Liver (tissue), 9 donors: ENCODE results near the gene RSAD2. TPM values are rescaled to one million over a fixed set of nuclear protein-coding genes. Genes with fewer than 3 reads are reported as not detected.

Source experiments
- DNase-seq: peaks from one replicate; pipeline ENCODE4 v3.0.0-alpha.2; 2017; ENCODE audit warnings: low spot score
- H3K27ac ChIP-seq, 2 donors: one replicate each; pipeline ENCODE4 v1.7.0; 2013; ENCODE audit warnings: inconsistent platforms in 2 of 2, low read length in 2 of 2, control low read depth in 1 of 2, low read depth in 1 of 2, mild to moderate bottlenecking in 1 of 2
- H3K27me3 ChIP-seq, 4 donors: one replicate each; pipeline versions ENCODE4 v1.6.1 to v1.7.0; 2013; ENCODE audit warnings: low read length in 3 of 4, inconsistent platforms in 1 of 4, mild to moderate bottlenecking in 1 of 4, moderate library complexity in 1 of 4; ENCODE audit not compliant: control insufficient read depth in 4 of 4, insufficient read depth in 4 of 4
- H3K36me3 ChIP-seq, 4 donors: one replicate each; pipeline versions ENCODE4 v1.6.1 to v1.7.0; 2013; ENCODE audit warnings: low read length in 3 of 4, mild to moderate bottlenecking in 3 of 4, low read depth in 1 of 4, moderate library complexity in 1 of 4; ENCODE audit not compliant: control insufficient read depth in 4 of 4, insufficient read depth in 3 of 4
- H3K4me1 ChIP-seq, 4 donors: one replicate each; pipeline versions ENCODE4 v1.6.1 to v1.7.0; 2013; ENCODE audit warnings: low read length in 3 of 4, mild to moderate bottlenecking in 3 of 4, moderate library complexity in 1 of 4; ENCODE audit not compliant: control insufficient read depth in 4 of 4, insufficient read depth in 4 of 4
- H3K4me3 ChIP-seq, 3 donors: one replicate each; pipeline versions ENCODE4 v1.6.1 to v1.7.0; 2013; ENCODE audit warnings: low read length in 3 of 3, control low read depth in 1 of 3, low read depth in 1 of 3, mild to moderate bottlenecking in 1 of 3
- H3K9ac ChIP-seq, 2 donors: one replicate each; pipeline ENCODE4 v1.7.0; 2013; ENCODE audit warnings: low read length in 2 of 2, mild to moderate bottlenecking in 2 of 2, moderate library complexity in 2 of 2, control low read depth in 1 of 2, low read depth in 1 of 2
- H3K9me3 ChIP-seq, 4 donors: one replicate each; pipeline versions ENCODE4 v1.6.1 to v1.7.0; 2013; ENCODE audit warnings: low read length in 3 of 4; ENCODE audit not compliant: control insufficient read depth in 4 of 4
- ATF3 ChIP-seq: IDR thresholded peaks from 2 replicates; pipeline ENCODE4 v1.6.1; 2016; ENCODE audit warnings: antibody characterized with exemption
- CTCF ChIP-seq: fragments of 150-350 bp; IDR thresholded peaks from 2 replicates; pipeline ENCODE4 v1.5.1; 2017; ENCODE audit warnings: improper control_type of control experiment, low read depth, low read length; ENCODE audit not compliant: missing input control
- EGR1 ChIP-seq, 2 donors: IDR thresholded peaks; 2 replicates each; pipeline ENCODE4 v1.6.1; 2016 to 2018; ENCODE audit warnings: antibody characterized with exemption in 2 of 2, low read depth in 2 of 2
- FOXA1 ChIP-seq: IDR thresholded peaks from 2 replicates; pipeline ENCODE4 v1.6.1; 2016; ENCODE audit warnings: antibody characterized with exemption
- FOXA2 ChIP-seq: IDR thresholded peaks from 2 replicates; pipeline ENCODE4 v1.6.1; 2016; ENCODE audit warnings: antibody characterized with exemption
- GABPA ChIP-seq, 2 donors: IDR thresholded peaks in 1 of 2; conservative IDR thresholded peaks in 1 of 2; 2 replicates each; pipeline ENCODE4 v1.6.1; 2016; ENCODE audit warnings: antibody characterized with exemption in 2 of 2, mild to moderate bottlenecking in 1 of 2, moderate library complexity in 1 of 2
- HNF4A ChIP-seq, 2 donors: conservative IDR thresholded peaks; 2 replicates each; pipeline ENCODE4 v1.6.1; 2016; ENCODE audit warnings: antibody characterized with exemption in 2 of 2, mild to moderate bottlenecking in 2 of 2
- HNF4G ChIP-seq: IDR thresholded peaks from 2 replicates; pipeline ENCODE4 v1.6.1; 2016; ENCODE audit warnings: antibody characterized with exemption
- JUND ChIP-seq, 2 donors: IDR thresholded peaks; 2 replicates each; pipeline ENCODE4 v1.6.1; 2016; ENCODE audit warnings: antibody characterized with exemption in 2 of 2
- NR2F2 ChIP-seq: IDR thresholded peaks from 2 replicates; pipeline ENCODE4 v1.6.1; 2016; ENCODE audit warnings: antibody characterized with exemption
- RAD21 ChIP-seq, 2 donors: IDR thresholded peaks; 2 replicates each; pipeline ENCODE4 v1.6.1; 2016; ENCODE audit warnings: antibody characterized with exemption in 2 of 2, mild to moderate bottlenecking in 2 of 2
- RXRA ChIP-seq, 2 donors: IDR thresholded peaks; 2 replicates each; pipeline ENCODE4 v1.6.1; 2017 to 2018; ENCODE audit warnings: antibody characterized with exemption in 2 of 2, mild to moderate bottlenecking in 1 of 2
- SP1 ChIP-seq: IDR thresholded peaks from 2 replicates; pipeline ENCODE4 v1.6.1; 2018; ENCODE audit warnings: antibody characterized with exemption, mild to moderate bottlenecking
- TAF1 ChIP-seq: conservative IDR thresholded peaks from 2 replicates; pipeline ENCODE4 v1.6.1; 2016; ENCODE audit warnings: antibody characterized with exemption, mild to moderate bottlenecking
- YY1 ChIP-seq: IDR thresholded peaks from 2 replicates; pipeline ENCODE4 v1.6.1; 2016; ENCODE audit warnings: antibody characterized with exemption, mild to moderate bottlenecking
- ZBTB33 ChIP-seq: IDR thresholded peaks from 2 replicates; pipeline ENCODE4 v1.6.1; 2016; ENCODE audit warnings: antibody characterized with exemption
- WGBS: extraction: QIAGEN DNeasy Blood & Tissue Kit; methylation state at CpG from one replicate; pipeline ENCODE4 v1.1.7; 2013; 5-methylcytosine and 5-hydroxymethylcytosine counted together
- polyA plus RNA-seq, 2 donors: library from polyadenylated mRNA; stranded (reverse) in 1 of 2; unstranded in 1 of 2; fragments of 200-250 nt in 1 of 2; fragments of >200 nt in 1 of 2; fragmentation: Nextera tagmentation in 1 of 2; extraction: Ambion mirVana in 1 of 2; gene quantifications; one replicate each; pipeline versions ENCODE4 v1.2.1 to v1.2.3, GENCODE V29; 2013 to 2015
- total RNA-seq, 2 donors: library from RNA; depleted of rRNA; stranded (reverse); fragments of >200 nt; gene quantifications; one replicate each; pipeline ENCODE4 v1.2.3, GENCODE V29; 2014
- TF ChIP-seq, protein P1 (sequence below): IDR thresholded peaks from 2 replicates; pipeline ENCODE4 v1.6.1; 2016; ENCODE audit warnings: antibody characterized with exemption
- donor health status: healthy.
- donor health status: healthy.
- donor health status: healthy.
- donor health status: healthy.
- donor health status: healthy.

RSAD2 gene
- total and polyA plus RNA-seq, 4 donors = 1.3 to 15.9 (median 1.9) TPM

GRCh38 chr2:6924924-6925409 is 47.4 kb downstream of the RSAD2 start (continued):
- TF ChIP-seq, protein P1, sequence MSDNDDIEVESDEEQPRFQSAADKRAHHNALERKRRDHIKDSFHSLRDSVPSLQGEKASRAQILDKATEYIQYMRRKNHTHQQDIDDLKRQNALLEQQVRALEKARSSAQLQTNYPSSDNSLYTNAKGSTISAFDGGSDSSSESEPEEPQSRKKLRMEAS = no peak

- Histone ChIP-seq H3K4me3 (no peak overlapping the region), H3K27me3 (no peaks in the 10 kb centered on the region), H3K9ac (no peak overlapping the region), H3K27ac (no peak overlapping the region), H3K36me3 (no peaks in the 10 kb centered on the region), H3K4me1 (peaks cover 0 to 5% (median 3%) of the 10 kb centered on the region in 4 donors), H3K9me3 (no peaks in the 10 kb centered on the region)
- no peak for DNase-seq
- 93% methylated on average over 14 of the region's 14 CpGs for WGBS
- TF ChIP-seq CTCF = no peak
- no peak for TF ChIP-seq YY1
- TF ChIP-seq TAF1 = no peak
These were observed 48.6 kb downstream of the RSAD2 start for GRCh38 chr2:6926071-6926732.

DNA sequence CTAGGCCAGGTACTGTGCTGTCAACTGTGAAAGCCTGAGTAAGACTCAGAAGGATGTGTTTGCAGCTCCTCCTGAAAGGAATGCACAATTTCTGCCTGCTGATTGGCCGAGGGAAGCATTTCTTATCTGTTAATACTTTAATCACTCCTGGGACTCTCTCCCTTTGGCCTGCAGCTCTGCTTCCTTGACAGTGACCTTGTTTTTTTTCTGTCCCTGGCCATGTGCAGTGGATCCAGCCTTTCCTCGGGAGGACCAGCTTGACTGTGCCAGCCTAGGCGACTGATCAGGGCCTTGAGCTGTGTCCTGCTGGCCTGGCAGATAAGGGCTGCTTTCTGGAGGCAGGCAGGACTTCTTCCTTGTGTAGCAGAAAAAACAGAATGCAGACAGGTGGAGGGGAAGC is 49.6 kb downstream of the RSAD2 start:
- TF ChIP-seq, protein P1 = no peak
- no peak for TF ChIP-seq EGR1 (IDR thresholded peaks at IDR 0.05; ENCODE audit: low read depth in 2 of 2)
- no peak for TF ChIP-seq ATF3
- TF ChIP-seq NR2F2 = no peak
- no peak for TF ChIP-seq ZBTB33
- TF ChIP-seq GABPA (IDR thresholded peaks at IDR 0.05 in 1 of 2, conservative IDR thresholded peaks at IDR 0.05 in 1 of 2) = no peak
- no peak for TF ChIP-seq RAD21 (IDR thresholded peaks at IDR 0.05)
- TF ChIP-seq HNF4G = no peak
- TF ChIP-seq RXRA (IDR thresholded peaks at IDR 0.05) = no peak
- TF ChIP-seq CTCF = no peak
- TF ChIP-seq FOXA1 = no peak
- no peak for TF ChIP-seq TAF1
- TF ChIP-seq HNF4A (conservative IDR thresholded peaks at IDR 0.05) = no peak
- no peak for TF ChIP-seq YY1
- TF ChIP-seq JUND (IDR thresholded peaks at IDR 0.05) = no peak
- no peak for TF ChIP-seq SP1
- no peak for TF ChIP-seq FOXA2
- DNase-seq = no peak
- Histone ChIP-seq H3K27ac (no peak overlapping the region), H3K4me3 (no peak overlapping the region), H3K4me1 (no peaks in the 10 kb centered on the region), H3K9me3 (no peaks in the 10 kb centered on the region), H3K27me3 (no peaks in the 10 kb centered on the region), H3K9ac (no peak overlapping the region), H3K36me3 (no peaks in the 10 kb centered on the region)
- WGBS = 66% methylated on average over 3 of the region's 3 CpGs
